GM19043 (cell line): ENCODE data around the gene SMTNL2.
"Not testable (repeated sequence)": the region's sequence is repeated elsewhere in the genome, so short reads cannot be mapped to it uniquely, and the experiment has no call there.

Experiments used
- ATAC-seq: cut with Tn5 transposase; IDR thresholded peaks from one replicate; pipeline ENCODE4 v1.9.1; 2021; ENCODE audit warnings: low read depth; ENCODE audit not compliant: unreplicated experiment

SMTNL2 gene

GRCh38 chr17:4625181-4625617, 40.9 kb downstream of the SMTNL2 start:
- no peak for ATAC-seq

- no peak for ATAC-seq
Measured at GRCh38 chr17:4626734-4627256, 42.5 kb downstream of the SMTNL2 start.

- ATAC-seq: no peak
Measured at GRCh38 chr17:4631431-4631830, 47.1 kb downstream of the SMTNL2 start.

GRCh38 chr17:4631836-4632580, 47.7 kb downstream of the SMTNL2 start:
- no peak for ATAC-seq

GRCh38 chr17:4632581-4632920, 48.2 kb downstream of the SMTNL2 start:
- ATAC-seq: no peak

- ATAC-seq: no peak
Measured at GRCh38 chr17:4633643-4634042, 49.3 kb downstream of the SMTNL2 start.

DNA sequence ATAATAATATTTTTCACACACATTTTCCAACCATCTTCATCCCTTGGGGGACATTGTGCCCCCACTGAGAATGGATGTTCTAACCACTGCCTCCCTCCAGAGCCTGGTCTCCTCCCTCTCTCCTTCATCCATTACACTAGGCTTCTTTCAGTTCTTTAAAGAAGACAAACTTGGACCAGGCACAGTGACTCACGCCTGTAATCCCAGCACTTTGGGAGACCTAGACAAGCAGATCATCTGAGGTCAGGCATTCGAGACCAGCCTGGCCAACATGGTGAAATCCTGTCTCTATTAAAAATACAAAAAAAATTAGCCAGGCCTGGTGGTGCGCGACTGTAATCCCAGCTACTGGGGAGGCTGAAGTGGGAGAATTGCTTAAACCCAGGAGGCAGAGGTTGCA, 50.6 kb downstream of the SMTNL2 start:
- ATAC-seq: no peak

- ATAC-seq: peak; percentile 59
Measured at GRCh38 chr17:4635823-4636375, 51.6 kb downstream of the SMTNL2 start.

GRCh38 chr17:4636474-4637100, 52.3 kb downstream of the SMTNL2 start:
- ATAC-seq: no peak

DNA sequence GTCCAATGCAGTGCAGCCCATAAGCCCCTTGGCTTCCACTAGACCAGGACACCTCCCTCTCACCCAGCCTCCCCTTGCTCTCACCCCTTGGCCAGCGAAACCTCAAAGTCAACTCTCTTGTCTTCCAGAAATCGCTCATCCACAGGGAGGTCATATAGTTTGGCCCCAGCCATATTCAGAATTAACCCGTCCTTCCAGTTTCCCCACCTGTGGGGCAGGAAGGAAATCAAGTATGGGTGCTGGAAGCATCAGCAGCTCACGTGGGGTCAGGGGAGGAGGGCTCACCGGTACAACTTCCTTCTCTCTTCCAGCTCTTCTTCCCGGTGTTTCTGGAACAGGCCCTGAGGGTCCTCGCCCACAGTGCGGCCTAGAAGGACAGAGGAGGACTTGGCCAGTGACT, 54.4 kb downstream of the SMTNL2 start:
- ATAC-seq: not testable (repeated sequence)

GRCh38 chr17:4639301-4640059, 55.2 kb downstream of the SMTNL2 start:
- not testable (repeated sequence) for ATAC-seq

DNA sequence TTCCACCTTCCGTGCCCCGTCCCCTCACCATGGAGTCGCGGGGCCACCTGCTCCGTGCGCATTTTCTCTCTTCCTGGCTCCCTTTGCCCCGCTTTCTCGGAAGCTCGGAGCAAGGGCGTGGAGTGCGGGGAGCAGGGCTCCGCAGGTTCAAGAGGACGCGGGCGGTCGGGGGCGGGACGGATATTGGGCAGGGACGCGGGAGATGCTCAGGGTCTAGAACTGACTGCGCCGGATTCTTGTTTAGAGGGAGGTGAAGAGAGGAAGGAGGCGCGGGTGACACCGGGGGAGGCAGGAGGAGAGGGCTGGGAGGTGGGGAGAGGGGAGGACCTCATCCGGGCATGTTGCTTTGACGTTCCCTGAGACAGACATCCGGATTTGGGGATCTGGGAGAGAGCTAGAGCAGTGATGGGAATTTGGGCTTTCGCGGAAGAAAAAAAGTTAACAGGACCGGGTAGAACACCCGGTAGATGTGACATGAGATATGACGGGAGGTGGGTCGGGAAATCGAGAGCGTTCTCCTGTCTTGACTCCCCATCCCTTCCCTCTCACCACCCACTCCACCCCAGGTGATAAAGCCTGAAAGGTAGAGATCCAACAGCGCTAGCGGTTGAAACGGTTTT, 56.4 kb downstream of the SMTNL2 start:
- not testable (repeated sequence) for ATAC-seq

DNA sequence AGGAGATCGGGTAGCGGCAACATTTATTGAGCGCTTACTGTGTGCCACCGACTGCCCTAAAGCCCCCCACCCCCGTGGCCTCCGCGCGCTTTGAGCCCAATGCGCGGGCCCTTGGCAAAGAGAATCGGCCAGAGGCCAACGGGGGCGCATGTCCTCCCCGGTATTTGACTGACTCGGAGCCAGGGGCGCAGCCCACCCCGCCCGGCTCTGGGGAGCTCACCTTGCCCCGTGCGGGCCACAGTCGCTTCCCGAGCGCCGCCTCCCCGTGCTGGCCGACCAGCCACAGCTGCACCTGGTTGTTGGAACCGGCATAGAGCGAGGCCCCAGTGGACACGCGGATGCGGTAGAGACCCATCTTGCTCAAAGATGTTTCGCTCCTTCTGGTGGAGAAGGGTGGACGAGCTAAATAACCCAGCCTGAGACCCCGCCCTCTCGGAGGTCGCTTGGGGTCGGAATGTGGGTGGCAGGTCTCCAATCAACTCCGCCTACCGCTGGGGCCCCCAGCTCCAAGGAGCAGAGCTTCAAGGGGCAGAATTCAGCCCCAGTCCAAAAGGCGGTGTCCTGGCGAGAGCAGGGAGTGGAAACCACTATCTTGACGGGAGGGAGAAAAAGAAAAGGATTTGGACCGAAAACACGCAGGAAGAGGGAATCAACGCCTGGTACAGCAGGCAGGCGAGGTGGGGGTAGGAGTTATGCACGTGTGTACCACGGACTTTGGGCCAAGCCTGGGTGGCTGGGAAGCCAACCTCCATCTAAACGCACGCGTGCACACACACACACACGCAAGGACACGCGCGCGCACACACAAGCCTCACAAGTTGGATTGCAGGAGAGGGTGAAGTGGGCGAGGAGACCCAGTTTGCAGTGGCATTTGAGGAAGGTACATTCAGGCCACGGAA, 57.2 kb downstream of the SMTNL2 start, which contains the start of gene ALOX15:
Gene ALOX15 (minus strand): TSS at position 382 of the 899 bp plus-strand sequence. CDS start 27 bp downstream, at position 355.
- ATAC-seq: no peak

DNA sequence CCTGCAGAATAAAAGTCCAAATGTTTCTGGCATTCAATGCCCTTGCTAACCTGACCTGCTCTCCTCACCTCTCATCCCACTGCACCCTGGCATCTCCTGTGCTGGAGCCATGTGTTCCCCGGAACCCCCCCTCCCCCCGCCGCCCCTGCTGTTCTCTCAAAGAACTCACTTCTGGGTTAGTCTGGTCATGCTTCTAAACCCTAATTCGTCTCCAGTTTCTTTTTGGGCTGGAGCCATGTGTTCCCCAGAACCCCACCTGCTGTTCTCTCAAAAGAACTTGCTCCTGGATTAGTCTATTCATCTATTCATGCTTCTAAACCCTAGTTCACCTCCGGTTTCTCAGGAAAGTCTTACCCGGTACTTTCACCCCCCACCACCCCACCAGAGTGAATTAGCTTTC, 58.0 kb downstream of the SMTNL2 start:
- ATAC-seq: no peak

GRCh38 chr17:4643676-4644075, 59.3 kb downstream of the SMTNL2 start:
- ATAC-seq: no peak

GRCh38 chr17:4645642-4646041, 61.3 kb downstream of the SMTNL2 start:
- no peak for ATAC-seq

DNA sequence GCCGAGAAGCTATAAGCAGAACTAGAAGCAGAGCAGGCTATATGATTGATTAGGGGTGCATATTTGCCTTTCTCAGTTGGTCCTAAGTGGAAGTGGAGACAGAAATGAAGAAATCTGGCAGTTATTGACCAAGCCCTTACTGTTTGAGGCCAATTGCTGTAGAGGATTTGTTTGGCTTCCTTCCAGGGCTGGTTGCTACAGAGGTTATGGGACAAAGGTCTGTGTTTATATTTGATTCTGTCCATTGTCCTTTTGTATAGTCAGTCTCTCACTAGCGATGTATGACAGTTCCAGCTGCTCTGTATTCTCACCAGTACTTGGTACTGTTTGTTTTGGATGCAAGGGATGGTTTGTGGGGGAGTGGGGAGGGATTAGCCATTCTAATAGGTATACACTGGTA, 64.4 kb downstream of the SMTNL2 start:
- no peak for ATAC-seq

GRCh38 chr17:4652997-4653396, 68.7 kb downstream of the SMTNL2 start:
- no peak for ATAC-seq

DNA sequence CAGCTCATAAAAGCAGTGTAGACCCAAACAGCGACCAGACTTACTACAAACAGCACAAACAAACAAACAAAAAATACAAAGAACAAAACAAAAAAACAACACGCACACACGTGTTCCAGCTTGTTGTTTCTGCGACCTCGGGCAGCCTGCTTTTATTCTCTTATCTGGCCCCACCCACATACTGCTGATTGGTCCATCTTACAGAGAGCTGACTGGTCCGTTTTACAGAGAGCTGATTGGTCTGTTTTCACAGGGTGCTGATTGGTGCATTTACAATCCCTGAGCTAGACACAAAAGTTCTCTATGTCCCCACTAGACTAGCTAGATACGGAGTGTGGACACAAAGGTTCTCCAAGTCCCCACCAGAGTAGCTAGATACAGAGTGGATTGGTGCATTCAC, 71.6 kb downstream of the SMTNL2 start:
- not testable (repeated sequence) for ATAC-seq
